ENCODE results near the gene BCAP29.

- TF ChIP-seq CTCF (IDR thresholded peaks at IDR 0.05; ENCODE audit: insufficient read depth, low read depth, low read length) (no peak), EZH2 (IDR thresholded peaks at IDR 0.05; ENCODE audit: insufficient read depth, low read length) (no peak)
These were observed 8.6 kb downstream of the BCAP29 start for GRCh38 chr7:107588529-107589130.

All from astrocyte (in vitro differentiated cells and primary cell).